Smooth muscle cell (in vitro differentiated cells): ENCODE measurements around the gene ZNF532. TPM values are rescaled to one million over a fixed set of nuclear protein-coding genes. Genes with fewer than 3 reads are reported as not detected.

ENCODE experiments used
- DNase-seq: peaks from one replicate; lab custom pipeline; 2025; ENCODE audit not compliant: unreplicated experiment; lab: John Stamatoyannopoulos, UW
- H2AFZ ChIP-seq: fragments of 200-600 bp; sonication (generic); 2 replicates; pipeline ENCODE4 v1.6.0; 2016; ENCODE audit warnings: antibody characterized with exemption, low read depth, mild to moderate bottlenecking
- H3F3A ChIP-seq: fragments of 200-600 bp; sonication (generic); 2 replicates; pipeline ENCODE4 v1.6.0; 2017; ENCODE audit warnings: antibody characterized with exemption, low read depth
- H3K27ac ChIP-seq: fragments of 200-600 bp; sonication (generic); 2 replicates; pipeline ENCODE4 v1.5.1; 2016; ENCODE audit warnings: low read depth, mild to moderate bottlenecking
- H3K27me3 ChIP-seq: fragments of 200-600 bp; sonication (generic); 2 replicates; pipeline ENCODE4 v1.6.1; 2016; ENCODE audit warnings: low read depth, mild to moderate bottlenecking
- H3K36me3 ChIP-seq: fragments of 200-600 bp; sonication (generic); 2 replicates; pipeline ENCODE4 v1.5.1; 2016; ENCODE audit warnings: low read depth
- H3K4me1 ChIP-seq: fragments of 200-600 bp; sonication (generic); 2 replicates; pipeline ENCODE4 v1.5.1; 2016; ENCODE audit warnings: low read depth
- H3K4me2 ChIP-seq: fragments of 200-600 bp; sonication (generic); 2 replicates; pipeline ENCODE4 v1.6.0; 2016; ENCODE audit warnings: mild to moderate bottlenecking
- H3K4me3 ChIP-seq: fragments of 200-600 bp; sonication (generic); 2 replicates; pipeline ENCODE4 v1.5.1; 2016; ENCODE audit warnings: mild to moderate bottlenecking
- H3K79me2 ChIP-seq: fragments of 200-600 bp; sonication (generic); 2 replicates; pipeline ENCODE4 v1.6.0; 2016; ENCODE audit warnings: low read depth, mild to moderate bottlenecking
- H3K9ac ChIP-seq: fragments of 200-600 bp; sonication (generic); 2 replicates; pipeline ENCODE4 v1.6.0; 2016; ENCODE audit warnings: low read depth
- H3K9me3 ChIP-seq: fragments of 200-600 bp; sonication (generic); replicated peaks from 2 replicates; pipeline ENCODE4 v1.5.1; 2016; ENCODE audit warnings: low read depth
- H4K20me1 ChIP-seq: fragments of 200-600 bp; sonication (generic); 2 replicates; pipeline ENCODE4 v1.6.0; 2016; ENCODE audit warnings: low read depth
- CTCF ChIP-seq: fragments of 200-600 bp; sonication (generic); IDR thresholded peaks from 2 replicates; pipeline ENCODE4 v1.5.1; 2017; ENCODE audit warnings: borderline replicate concordance, mild to moderate bottlenecking, antibody characterized with exemption; ENCODE audit not compliant: insufficient read depth, poor library complexity, severe bottlenecking
- WGBS: methylation state at CpG from one replicate; pipeline ENCODE4 v1.1.7; 2016; ENCODE audit warnings: low lambda C conversion rate; 5-methylcytosine and 5-hydroxymethylcytosine counted together
- polyA plus RNA-seq: library from polyadenylated mRNA; unstranded; fragments of >200 nt; fragmentation: Nextera tagmentation; extraction: Ambion mirVana; gene quantifications from 2 replicates; pipeline ENCODE4 v1.2.1, GENCODE V29; 2016
- total RNA-seq: library from RNA; depleted of rRNA; stranded (reverse); fragments of >200 nt; gene quantifications from 2 replicates; pipeline ENCODE4 v1.2.3, GENCODE V29; 2014

Gene ZNF532
- total and polyA plus RNA-seq, 2 experiments from 2014 or later: 31.6 to 126 TPM

GRCh38 chr18:58949031-58949430 lies 84.4 kb downstream of the ZNF532 start:
- Histone ChIP-seq H3K9me3 (no peaks in the 10 kb centered on the region), H3K4me1 (no peaks in the 10 kb centered on the region), H3K4me2 (no peak overlapping the region), H3K4me3 (no peak overlapping the region), H3K27ac (no peak overlapping the region), H3K36me3 (peaks cover 6% of the 10 kb centered on the region), H3K9ac (no peak overlapping the region), H4K20me1 (peaks cover 29% of the 10 kb centered on the region), H3K79me2 (peaks cover 22% of the 10 kb centered on the region), H3K27me3 (no peaks in the 10 kb centered on the region), H3F3A (no peaks in the 10 kb centered on the region), H2AFZ (no peak overlapping the region)
- no peak for DNase-seq
- no peak for TF ChIP-seq CTCF
- WGBS: 100% methylated on average over 1 of the region's 1 CpG

GRCh38 chr18:58951986-58952702 lies 87.5 kb downstream of the ZNF532 start:
- Histone ChIP-seq H3K4me3 (no peak overlapping the region), H3K4me2 (no peak overlapping the region), H3K27me3 (no peaks in the 10 kb centered on the region), H3F3A (no peaks in the 10 kb centered on the region), H4K20me1 (peaks cover 8% of the 10 kb centered on the region), H2AFZ (no peak overlapping the region), H3K27ac (no peak overlapping the region), H3K9me3 (no peaks in the 10 kb centered on the region), H3K4me1 (no peaks in the 10 kb centered on the region), H3K79me2 (peaks cover 25% of the 10 kb centered on the region), H3K9ac (no peak overlapping the region), H3K36me3 (peaks cover 13% of the 10 kb centered on the region)
- no peak for DNase-seq
- TF ChIP-seq CTCF: no peak
- WGBS: 91% methylated on average over 4 of the region's 4 CpGs

- Histone ChIP-seq H3K4me3 (no peak overlapping the region), H3K27me3 (no peaks in the 10 kb centered on the region), H4K20me1 (peaks cover 7% of the 10 kb centered on the region), H3K9me3 (no peaks in the 10 kb centered on the region), H3K36me3 (peaks cover 13% of the 10 kb centered on the region), H3F3A (no peaks in the 10 kb centered on the region), H3K27ac (no peak overlapping the region), H3K4me1 (no peaks in the 10 kb centered on the region), H2AFZ (no peak overlapping the region), H3K9ac (no peak overlapping the region), H3K79me2 (peaks cover 28% of the 10 kb centered on the region), H3K4me2 (no peak overlapping the region)
- DNase-seq: no peak
- TF ChIP-seq CTCF: no peak
- WGBS: 44% methylated on average over 3 of the region's 3 CpGs
Measured at GRCh38 chr18:58952858-58953257, 88.2 kb downstream of the ZNF532 start.

- no peak for DNase-seq
- Histone ChIP-seq H3K79me2 (peaks cover 29% of the 10 kb centered on the region), H3K4me2 (no peak overlapping the region), H3K4me1 (no peaks in the 10 kb centered on the region), H3K4me3 (no peak overlapping the region), H3K27me3 (no peaks in the 10 kb centered on the region), H2AFZ (no peak overlapping the region), H3K27ac (no peak overlapping the region), H4K20me1 (peaks cover 4% of the 10 kb centered on the region), H3K36me3 (peaks cover 13% of the 10 kb centered on the region), H3F3A (no peaks in the 10 kb centered on the region), H3K9ac (no peak overlapping the region), H3K9me3 (no peaks in the 10 kb centered on the region)
- 79% methylated on average over 3 of the region's 3 CpGs for WGBS
- TF ChIP-seq CTCF: no peak
Measured at GRCh38 chr18:58953627-58954026, 89.0 kb downstream of the ZNF532 start.
